ENCODE measurements around the gene ROBO1. TPM values are rescaled to one million over a fixed set of nuclear protein-coding genes. Genes with fewer than 3 reads are reported as not detected.

The ROBO1 gene
- total and polyA plus RNA-seq, 2 of the 13 experiments (the other 11 are each of a cell fraction or from before 2014, with no cell fraction given): 52.2 to 71.0 TPM

- TF ChIP-seq ZNF10 (CRISPR knock-in tag; IDR thresholded peaks at IDR 0.05; ENCODE audit: borderline replicate concordance, low read depth) (no peak), ZNF513 (CRISPR knock-in tag; conservative IDR thresholded peaks at IDR 0.05) (no peak), TEAD2 (CRISPR knock-in tag; IDR thresholded peaks at IDR 0.05) (no peak), MYC (CRISPR knock-in tag; IDR thresholded peaks at IDR 0.05; ENCODE audit: borderline replicate concordance) (no peak), HDAC6 (IDR thresholded peaks at IDR 0.05; ENCODE audit: low read depth, low read length) (no peak)
- TF ChIP-seq, protein P1, sequence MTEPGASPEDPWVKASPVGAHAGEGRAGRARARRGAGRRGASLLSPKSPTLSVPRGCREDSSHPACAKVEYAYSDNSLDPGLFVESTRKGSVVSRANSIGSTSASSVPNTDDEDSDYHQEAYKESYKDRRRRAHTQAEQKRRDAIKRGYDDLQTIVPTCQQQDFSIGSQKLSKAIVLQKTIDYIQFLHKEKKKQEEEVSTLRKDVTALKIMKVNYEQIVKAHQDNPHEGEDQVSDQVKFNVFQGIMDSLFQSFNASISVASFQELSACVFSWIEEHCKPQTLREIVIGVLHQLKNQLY (CRISPR knock-in tag; IDR thresholded peaks at IDR 0.05): no peak
Observed at GRCh38 chr3:78707609-78708008, 1060.2 kb downstream of the ROBO1 start (continued).

DNA sequence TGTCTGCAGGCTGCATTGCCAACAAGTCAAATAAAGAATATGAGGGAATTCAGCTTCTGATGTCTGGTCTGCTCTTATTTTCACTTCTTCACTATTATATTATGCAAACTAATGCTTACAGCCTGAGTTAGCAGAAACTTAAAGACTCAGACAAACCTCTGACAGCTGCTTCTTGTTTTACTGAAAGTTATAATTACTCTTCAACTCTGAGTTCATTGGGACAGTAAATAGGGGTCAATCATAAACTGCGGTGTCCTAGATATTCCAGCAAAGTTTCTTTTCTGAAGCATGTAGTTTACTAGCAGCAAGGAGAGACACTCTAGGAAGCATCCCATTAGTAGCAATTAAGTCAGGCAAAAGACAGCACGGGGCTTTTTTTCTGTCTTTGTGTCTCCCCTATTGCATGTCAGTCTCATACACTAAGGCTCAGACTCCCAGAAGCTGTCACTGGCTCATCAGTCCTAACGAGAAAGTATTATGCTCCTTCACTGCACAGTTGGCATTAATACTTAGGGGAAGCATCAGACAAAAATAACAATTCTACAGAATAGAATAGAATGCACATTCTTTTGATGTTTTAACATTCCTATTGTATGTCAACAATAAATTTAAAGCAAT is 1060.8 kb downstream of the ROBO1 start:
- Histone ChIP-seq H3K9me3 (ENCODE audit: low read length) (no peaks in the 10 kb centered on the region), H3K27me3 (ENCODE audit: control insufficient read depth in 1 of 2, insufficient read depth in 2 of 2, low read length in 2 of 2) (no peaks in the 10 kb centered on the region), H3K4me1 (ENCODE audit: insufficient read depth, low read length) (no peaks in the 10 kb centered on the region), H3K79me2 (ENCODE audit: insufficient read depth, low read length) (no peaks in the 10 kb centered on the region), H3K9ac (ENCODE audit: insufficient read depth, low read depth, low read length) (no peak overlapping the region), H2AFZ (ENCODE audit: low read length) (no peak overlapping the region), H3K27ac (ENCODE audit: extremely low read length, insufficient read depth, low read length) (no peak overlapping the region), H3K4me3 (replicated peaks in 1 of 3; ENCODE audit: insufficient read depth in 1 of 3, low read depth in 2 of 3, low read length in 3 of 3) (no peak overlapping the region), H4K20me1 (ENCODE audit: insufficient read depth, low read length) (no peaks in the 10 kb centered on the region), H3K4me2 (ENCODE audit: low read depth, low read length) (no peak overlapping the region), H3K36me3 (replicated peaks in 1 of 2; ENCODE audit: control insufficient read depth in 1 of 2, insufficient read depth in 2 of 2, low read length in 2 of 2) (peaks cover 9 to 23% of the 10 kb centered on the region in 2 experiments; a peak in 2 of 5 replicates)
- ATAC-seq: no peak
- intact Hi-C loops (cut with micrococcal nuclease; ENCODE audit: unreplicated experiment): no loop called here
- in situ Hi-C loops (cut with HindIII; ENCODE audit: extremely low pct_ligation_motif_present, low pct_unique_long_range_greater_than_20kb): no loop called here
- BruUV-seq (replicated peaks): no TSS peak
- 93% methylated on average over 3 of the region's 3 CpGs for WGBS (ENCODE audit: low lambda C conversion rate)
- ChIA-PET POLR2A (no interaction called here), CTCF (ENCODE audit: low intra/inter-chr PET ratio, low total read pairs) (no interaction called here)
- FAIRE-seq: no peak
- DNase-seq (ENCODE audit: low spot score): no peak
- TF ChIP-seq MIER2 (CRISPR knock-in tag; IDR thresholded peaks at IDR 0.05) (no peak), ZNF446 (CRISPR knock-in tag; IDR thresholded peaks at IDR 0.05) (no peak), ELF4 (CRISPR knock-in tag; IDR thresholded peaks at IDR 0.05; ENCODE audit: borderline replicate concordance) (no peak), ZNF570 (CRISPR knock-in tag; IDR thresholded peaks at IDR 0.05; ENCODE audit: borderline replicate concordance) (no peak), ZNF605 (CRISPR knock-in tag; IDR thresholded peaks at IDR 0.05) (no peak), ZNF337 (CRISPR knock-in tag; IDR thresholded peaks at IDR 0.05; ENCODE audit: borderline replicate concordance, low read depth) (no peak), TEAD3 (CRISPR knock-in tag; optimal IDR thresholded peaks at IDR 0.05; ENCODE audit: borderline replicate concordance) (no peak), ZNF788 (CRISPR knock-in tag; IDR thresholded peaks at IDR 0.05; ENCODE audit: borderline replicate concordance) (no peak), HNF4G (IDR thresholded peaks at IDR 0.05; ENCODE audit: borderline replicate concordance, low read depth, low read length) (no peak), HNF4G (CRISPR knock-in tag; IDR thresholded peaks at IDR 0.05; ENCODE audit: borderline replicate concordance, low read depth) (no peak), TARDBP (CRISPR knock-in tag; IDR thresholded peaks at IDR 0.05) (no peak), ZNF20 (CRISPR knock-in tag; IDR thresholded peaks at IDR 0.05) (no peak), REXO4 (CRISPR knock-in tag; IDR thresholded peaks at IDR 0.05; ENCODE audit: borderline replicate concordance) (no peak), YEATS2 (CRISPR knock-in tag; IDR thresholded peaks at IDR 0.05; ENCODE audit: borderline replicate concordance) (no peak), GATA4 (IDR thresholded peaks at IDR 0.05; ENCODE audit: borderline replicate concordance, low read depth) (no peak), SRF (IDR thresholded peaks at IDR 0.05; ENCODE audit: low read depth, low read length) (no peak)
